ENCODE measurements around the gene PLSCR2.
"Not testable (repeated sequence)": the region's sequence is repeated elsewhere in the genome, so short reads cannot be mapped to it uniquely, and the experiment has no call there.

DNA sequence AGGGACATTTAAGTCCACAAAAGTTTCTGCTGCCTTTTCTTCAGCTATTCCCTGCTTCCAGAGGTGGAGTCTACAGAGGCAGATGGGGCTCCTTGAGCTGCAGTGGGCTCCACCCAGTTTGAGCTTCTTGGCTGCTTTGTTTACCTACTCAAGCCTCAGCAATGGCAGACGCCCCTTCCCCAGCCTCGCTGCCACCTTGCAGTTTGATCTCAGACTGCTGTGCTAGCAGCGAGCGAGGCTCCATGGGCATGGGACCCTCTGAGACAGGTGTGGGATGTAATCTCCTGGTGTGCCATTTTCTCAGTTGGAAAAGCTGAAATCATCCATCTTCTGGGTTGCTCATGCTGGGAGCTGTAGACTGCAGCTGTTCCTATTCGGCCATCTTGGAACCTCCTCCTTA lies 29.1 kb downstream of the PLSCR2 start:
- TF ChIP-seq, protein P1, sequence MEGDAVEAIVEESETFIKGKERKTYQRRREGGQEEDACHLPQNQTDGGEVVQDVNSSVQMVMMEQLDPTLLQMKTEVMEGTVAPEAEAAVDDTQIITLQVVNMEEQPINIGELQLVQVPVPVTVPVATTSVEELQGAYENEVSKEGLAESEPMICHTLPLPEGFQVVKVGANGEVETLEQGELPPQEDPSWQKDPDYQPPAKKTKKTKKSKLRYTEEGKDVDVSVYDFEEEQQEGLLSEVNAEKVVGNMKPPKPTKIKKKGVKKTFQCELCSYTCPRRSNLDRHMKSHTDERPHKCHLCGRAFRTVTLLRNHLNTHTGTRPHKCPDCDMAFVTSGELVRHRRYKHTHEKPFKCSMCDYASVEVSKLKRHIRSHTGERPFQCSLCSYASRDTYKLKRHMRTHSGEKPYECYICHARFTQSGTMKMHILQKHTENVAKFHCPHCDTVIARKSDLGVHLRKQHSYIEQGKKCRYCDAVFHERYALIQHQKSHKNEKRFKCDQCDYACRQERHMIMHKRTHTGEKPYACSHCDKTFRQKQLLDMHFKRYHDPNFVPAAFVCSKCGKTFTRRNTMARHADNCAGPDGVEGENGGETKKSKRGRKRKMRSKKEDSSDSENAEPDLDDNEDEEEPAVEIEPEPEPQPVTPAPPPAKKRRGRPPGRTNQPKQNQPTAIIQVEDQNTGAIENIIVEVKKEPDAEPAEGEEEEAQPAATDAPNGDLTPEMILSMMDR (IDR thresholded peaks at IDR 0.05; ENCODE audit: low read depth, low read length): not testable (repeated sequence)
- not testable (repeated sequence) for TF ChIP-seq EZH2phosphoT487 (IDR thresholded peaks at IDR 0.05; ENCODE audit: low read depth)
